OCI-LY7 (cell line): ENCODE results near the gene KAT2B.

Experiments used
- CTCF ChIP-seq: fragments of 200-600 bp; sonication (generic); conservative IDR thresholded peaks from 2 replicates; pipeline ENCODE4 v1.5.1; 2014; ENCODE audit warnings: mild to moderate bottlenecking, antibody characterized with exemption, low read length, moderate library complexity, mixed read lengths
- EZH2phosphoT487 ChIP-seq: fragments of 200-600 bp; sonication (generic); IDR thresholded peaks from 2 replicates; pipeline ENCODE4 v1.6.1; 2018; ENCODE audit warnings: low read depth, borderline replicate concordance, mild to moderate bottlenecking, mixed run types, antibody characterized with exemption, low read length, moderate library complexity, mixed read lengths

- TF ChIP-seq CTCF, result no peak
- TF ChIP-seq EZH2phosphoT487, result no peak
Observed at GRCh38 chr3:20143519-20143918, 103.3 kb downstream of the KAT2B start.
